HG03159 (cell line): ENCODE results near the gene NFATC2.

Experiments used
- ATAC-seq: cut with Tn5 transposase; IDR thresholded peaks from one replicate; pipeline ENCODE4 v1.9.1; 2021; ENCODE audit warnings: mild to moderate bottlenecking, moderate library complexity; ENCODE audit not compliant: unreplicated experiment

NFATC2 gene

GRCh38 chr20:51457533-51457932 is 85.0 kb downstream of the NFATC2 start:
- ATAC-seq = no peak

- ATAC-seq = no peak
These were observed 85.7 kb downstream of the NFATC2 start for GRCh38 chr20:51456511-51457509.

GRCh38 chr20:51454250-51454865 is 88.2 kb downstream of the NFATC2 start:
- no peak for ATAC-seq

GRCh38 chr20:51452734-51453365 is 89.7 kb downstream of the NFATC2 start:
- ATAC-seq = no peak

DNA sequence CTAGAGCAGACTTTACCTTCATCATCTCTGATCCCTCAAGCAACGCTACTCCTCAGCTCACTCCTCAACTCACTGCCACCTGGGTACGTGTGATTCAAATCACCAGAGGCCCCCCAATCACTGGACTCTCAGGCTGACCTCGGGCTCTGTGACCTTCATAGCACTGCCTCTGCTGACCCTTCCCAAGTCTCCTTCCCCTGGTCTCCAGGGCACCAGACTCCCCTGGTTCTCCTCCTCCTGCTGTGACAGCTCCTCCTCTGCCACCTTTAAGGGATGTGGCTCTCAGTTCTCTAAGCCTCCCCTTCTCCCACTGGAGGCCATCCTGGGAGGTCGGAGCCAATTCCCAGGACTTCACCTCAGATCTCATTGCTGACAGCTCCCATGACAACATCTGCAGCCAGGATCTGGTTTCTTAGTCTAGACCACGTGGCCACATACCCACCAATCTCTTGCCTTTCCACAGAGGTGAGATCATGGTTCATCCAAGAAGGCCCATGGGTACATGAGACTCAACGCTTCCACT is 90.4 kb downstream of the NFATC2 start:
- ATAC-seq = no peak

- ATAC-seq = no peak
These were observed 91.0 kb downstream of the NFATC2 start for GRCh38 chr20:51451484-51451883.

DNA sequence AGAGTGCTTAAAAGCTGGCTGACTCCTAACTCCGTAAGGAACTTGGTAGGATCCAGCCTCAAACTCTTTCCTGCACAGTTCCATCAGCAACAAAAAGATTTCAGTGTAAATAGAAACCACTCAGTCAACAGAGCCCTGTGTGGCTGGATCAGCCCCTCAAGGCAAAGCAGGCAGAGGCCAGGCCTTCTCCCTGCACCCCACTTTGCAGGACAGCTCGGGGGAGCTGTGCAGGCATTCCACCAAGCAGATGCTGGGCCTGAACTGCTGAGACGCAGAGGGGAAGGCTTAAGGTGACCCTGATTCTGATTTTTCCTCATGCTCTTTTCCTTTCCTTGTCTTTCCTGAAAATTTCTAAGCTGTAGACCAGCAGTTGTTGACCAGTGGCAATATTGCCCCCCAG is 91.5 kb downstream of the NFATC2 start:
- ATAC-seq = no peak

DNA sequence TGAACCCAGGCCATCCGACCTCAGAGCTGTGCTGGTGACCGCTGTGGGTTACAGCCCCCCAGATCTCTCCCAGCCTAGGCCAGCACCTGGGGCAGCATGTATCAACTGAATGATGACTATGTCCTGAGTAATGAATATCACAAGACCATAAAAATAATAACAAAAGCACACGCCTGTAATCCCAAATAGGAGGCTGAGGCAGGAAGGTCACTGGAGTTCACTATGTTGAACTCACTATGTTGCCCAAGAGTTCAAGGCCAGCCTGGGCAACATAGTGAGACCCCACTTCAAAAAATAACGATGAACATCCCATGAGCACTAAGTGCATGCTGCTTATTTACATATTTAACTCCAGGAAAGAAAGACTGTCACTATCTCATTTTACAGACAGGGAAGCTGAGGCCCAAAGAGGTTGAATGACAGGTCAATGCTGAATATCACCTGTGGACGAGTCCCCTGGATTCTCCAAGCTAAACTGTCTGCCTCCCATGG is 92.3 kb downstream of the NFATC2 start:
- no peak for ATAC-seq

- no peak for ATAC-seq
These were observed 92.9 kb downstream of the NFATC2 start for GRCh38 chr20:51449498-51450220.

DNA sequence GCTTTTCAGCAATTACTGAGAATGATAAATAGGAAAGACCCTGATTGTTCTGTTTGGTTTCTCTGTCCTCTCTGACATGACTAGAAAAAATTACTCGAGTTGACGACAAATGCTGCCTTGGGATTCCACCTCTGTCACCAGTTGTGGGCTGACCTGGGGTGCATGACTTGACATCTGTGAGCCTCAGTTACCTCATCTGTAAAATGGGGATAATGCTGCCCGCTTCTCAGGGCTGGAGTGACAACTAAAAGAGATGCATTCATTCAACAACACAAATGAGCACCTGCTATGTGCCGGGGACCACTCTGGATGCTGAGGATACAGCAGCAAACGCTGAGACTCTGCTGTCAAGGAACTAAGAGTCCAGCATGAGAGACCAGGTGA is 94.8 kb downstream of the NFATC2 start:
- ATAC-seq = no peak

DNA sequence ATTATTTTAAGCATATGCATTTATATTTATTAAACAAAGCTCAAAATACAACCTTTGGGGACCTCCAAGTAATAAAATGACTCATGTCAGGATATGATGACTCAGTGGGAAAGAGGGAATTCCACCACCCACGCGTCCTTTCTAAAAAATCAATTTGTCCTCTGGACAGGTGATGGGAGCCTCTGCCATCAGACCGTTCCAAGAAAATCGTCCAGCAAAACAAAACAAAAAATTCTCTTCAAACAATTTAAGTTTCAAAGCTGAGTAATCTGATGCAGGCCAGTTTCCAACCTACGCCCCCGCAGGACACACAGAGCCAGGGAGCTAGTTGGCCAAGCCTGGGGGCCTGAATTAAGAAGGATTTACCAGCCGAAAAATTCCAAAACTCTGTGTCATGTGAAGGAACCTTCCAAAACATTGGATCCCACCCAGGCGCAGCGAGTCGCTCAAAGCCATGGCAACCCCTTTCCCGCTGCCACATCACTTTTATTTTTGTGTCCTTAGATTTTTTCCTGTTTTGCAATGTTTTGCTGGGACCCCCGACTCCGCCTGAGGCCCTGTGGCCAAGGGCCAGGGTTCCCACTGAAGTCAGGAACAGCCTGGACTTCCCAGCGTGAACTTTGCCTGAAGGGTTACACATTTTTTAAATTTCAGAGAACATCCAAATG is 95.3 kb downstream of the NFATC2 start:
- ATAC-seq = no peak

DNA sequence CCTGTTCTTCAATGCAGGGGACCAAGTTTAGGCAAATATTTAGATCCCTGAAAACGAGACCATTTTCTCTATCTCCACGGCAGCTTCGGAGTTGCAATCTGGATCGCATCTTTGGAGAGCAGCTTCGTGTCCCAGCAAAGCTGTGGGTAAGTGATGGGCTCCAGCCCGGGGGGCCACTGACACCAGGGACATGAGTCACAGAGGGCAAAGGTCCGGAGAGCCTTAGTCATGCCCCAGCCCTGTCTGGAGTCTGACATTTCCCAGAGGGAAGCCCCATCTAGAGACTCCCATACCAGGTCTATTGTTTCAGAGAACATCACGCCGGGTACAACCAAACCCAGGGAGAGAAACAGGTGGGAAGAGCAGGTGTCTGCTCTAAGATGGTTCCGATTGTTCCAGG is 95.9 kb downstream of the NFATC2 start:
- ATAC-seq = no peak

DNA sequence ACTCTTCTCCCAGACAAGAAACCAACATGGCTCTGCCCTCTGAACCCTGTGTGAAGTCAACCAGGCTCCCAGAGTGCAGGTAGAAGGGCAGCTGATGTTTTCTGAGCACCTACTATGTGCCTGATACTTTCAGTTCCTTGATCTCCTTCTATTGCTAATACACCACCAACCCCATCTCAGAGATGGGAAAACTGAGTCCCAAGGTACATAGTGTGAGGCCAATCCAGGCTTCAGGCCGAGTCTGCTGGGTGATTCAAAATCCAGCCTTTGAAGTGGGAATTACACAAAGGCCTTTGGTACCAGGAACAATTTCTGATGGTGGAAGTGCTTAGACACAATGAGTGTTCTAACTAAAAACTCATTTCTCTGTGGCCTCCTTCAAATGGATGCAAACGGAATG is 96.3 kb downstream of the NFATC2 start:
- ATAC-seq = no peak

- no peak for ATAC-seq
These were observed 96.9 kb downstream of the NFATC2 start for GRCh38 chr20:51445591-51445990.

DNA sequence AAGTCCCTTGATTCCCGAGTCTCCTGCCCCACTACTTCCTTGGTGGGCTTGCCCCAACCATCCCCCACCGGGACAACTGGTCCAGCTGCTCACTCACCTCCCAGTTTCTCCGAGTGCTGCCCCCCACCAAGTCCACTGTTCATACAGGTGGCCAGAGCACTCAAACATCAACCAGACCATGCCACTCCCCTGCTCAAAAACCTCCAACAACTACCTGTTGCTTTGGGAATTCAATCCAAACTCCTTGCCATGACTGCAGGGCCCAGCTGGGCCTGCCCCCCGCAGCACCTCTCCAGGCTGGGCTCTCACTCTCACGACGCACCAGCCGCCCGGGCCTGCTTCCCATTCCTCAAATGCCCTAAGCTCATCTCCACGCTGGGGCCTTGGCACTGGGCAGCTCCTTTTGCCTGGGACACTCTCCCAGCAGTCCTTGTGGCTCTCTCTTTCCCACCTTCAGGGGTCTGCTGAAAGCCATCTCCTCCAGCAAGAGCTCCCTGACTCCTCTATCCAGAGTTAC is 97.5 kb downstream of the NFATC2 start:
- no peak for ATAC-seq

- no peak for ATAC-seq
These were observed 98.1 kb downstream of the NFATC2 start for GRCh38 chr20:51444467-51444866.

- no peak for ATAC-seq
These were observed 99.9 kb downstream of the NFATC2 start for GRCh38 chr20:51442602-51443001.

DNA sequence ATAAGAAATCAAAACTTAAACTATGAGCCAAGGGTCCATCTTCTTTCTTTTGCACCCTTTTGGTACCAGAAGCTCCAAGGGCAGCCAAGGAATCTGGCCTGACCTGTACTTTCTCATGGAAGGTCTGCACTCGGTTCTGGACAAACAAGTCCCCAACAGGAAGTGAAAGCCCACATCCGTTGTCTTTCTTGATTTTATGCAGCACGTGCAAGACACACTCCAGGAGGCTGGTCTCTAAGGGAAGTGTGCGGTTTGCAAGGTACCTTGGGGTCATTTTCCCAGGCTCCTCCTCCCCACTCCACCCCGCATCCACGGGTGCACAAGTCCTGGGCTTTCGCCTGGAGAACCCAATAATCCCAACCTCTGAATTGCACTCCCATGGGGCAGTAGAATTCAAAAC is 101.9 kb downstream of the NFATC2 start:
- no peak for ATAC-seq

- ATAC-seq = no peak
These were observed 103.3 kb downstream of the NFATC2 start for GRCh38 chr20:51439160-51439689.

DNA sequence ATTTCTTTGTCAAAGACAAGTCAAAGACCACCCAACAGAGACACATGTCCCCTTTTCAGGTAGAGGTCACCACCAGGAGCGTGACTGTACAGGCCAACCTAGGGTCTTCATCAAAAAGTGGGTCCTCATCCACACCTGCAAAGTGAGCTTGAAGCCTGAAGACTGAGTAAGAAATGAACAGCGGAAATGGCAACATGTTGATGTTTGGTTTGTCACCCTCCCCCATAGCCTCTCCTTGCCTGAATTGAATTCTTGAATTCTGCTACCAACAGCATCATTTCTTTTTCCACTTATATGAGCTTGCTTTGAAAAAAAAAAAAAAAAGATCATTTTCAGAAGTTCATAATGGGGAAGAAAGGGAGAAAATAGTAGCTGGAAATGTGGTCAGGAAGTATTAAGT is 104.4 kb downstream of the NFATC2 start:
- ATAC-seq = no peak
